AG04450 (cell line): Measurements from ENCODE around the gene TMBIM6. TPM values are rescaled to one million over a fixed set of nuclear protein-coding genes. Genes with fewer than 3 reads are reported as not detected.

Experiments
- CTCF ChIA-PET: fragments of 300-600, 350-600 bp; formaldehyde crosslinking; extraction: SDS; loops from one replicate; lab custom pipeline; 2022; ENCODE audit warnings: antibody characterized with exemption, inconsistent platforms; lab: Charles Lee
- POLR2A ChIA-PET: fragments of 350-600 bp; formaldehyde crosslinking; extraction: SDS; loops from one replicate; lab custom pipeline; 2021; ENCODE audit warnings: antibody characterized with exemption, inconsistent platforms; lab: Yijun Ruan, JAX
- DNase-seq: peaks from one replicate; pipeline ENCODE4 v3.0.0-alpha.2; 2011; ENCODE audit warnings: low read depth, low spot score
- H3K27ac ChIP-seq: one replicate; pipeline ENCODE4 v1.5.1; 2012; ENCODE audit warnings: low read depth, low read length, control low read depth
- H3K27me3 ChIP-seq: one replicate; pipeline ENCODE4 v1.6.0; 2012; ENCODE audit warnings: low read length; ENCODE audit not compliant: control insufficient read depth, insufficient read depth
- H3K4me3 ChIP-seq: 2 replicates; pipeline ENCODE4 v1.5.1; 2011; ENCODE audit warnings: mild to moderate bottlenecking, low read depth, low read length, control low read depth
- H3K9me3 ChIP-seq: 2 replicates; pipeline ENCODE4 v1.5.1; 2012; ENCODE audit warnings: low read length; ENCODE audit not compliant: control insufficient read depth, insufficient read depth
- CTCF ChIP-seq: IDR thresholded peaks from 2 replicates; pipeline ENCODE4 v1.5.1; 2011; ENCODE audit warnings: low read depth, low read length, control low read depth, inconsistent platforms
- polyA plus RNA-seq: library from polyadenylated mRNA; depleted of rRNA; stranded (reverse); fragments of >200 nt; gene quantifications from 2 replicates; pipeline ENCODE4 v1.2.3, GENCODE V29; 2011

The TMBIM6 gene
- polyA plus RNA-seq, 1 experiment = 906 TPM

DNA sequence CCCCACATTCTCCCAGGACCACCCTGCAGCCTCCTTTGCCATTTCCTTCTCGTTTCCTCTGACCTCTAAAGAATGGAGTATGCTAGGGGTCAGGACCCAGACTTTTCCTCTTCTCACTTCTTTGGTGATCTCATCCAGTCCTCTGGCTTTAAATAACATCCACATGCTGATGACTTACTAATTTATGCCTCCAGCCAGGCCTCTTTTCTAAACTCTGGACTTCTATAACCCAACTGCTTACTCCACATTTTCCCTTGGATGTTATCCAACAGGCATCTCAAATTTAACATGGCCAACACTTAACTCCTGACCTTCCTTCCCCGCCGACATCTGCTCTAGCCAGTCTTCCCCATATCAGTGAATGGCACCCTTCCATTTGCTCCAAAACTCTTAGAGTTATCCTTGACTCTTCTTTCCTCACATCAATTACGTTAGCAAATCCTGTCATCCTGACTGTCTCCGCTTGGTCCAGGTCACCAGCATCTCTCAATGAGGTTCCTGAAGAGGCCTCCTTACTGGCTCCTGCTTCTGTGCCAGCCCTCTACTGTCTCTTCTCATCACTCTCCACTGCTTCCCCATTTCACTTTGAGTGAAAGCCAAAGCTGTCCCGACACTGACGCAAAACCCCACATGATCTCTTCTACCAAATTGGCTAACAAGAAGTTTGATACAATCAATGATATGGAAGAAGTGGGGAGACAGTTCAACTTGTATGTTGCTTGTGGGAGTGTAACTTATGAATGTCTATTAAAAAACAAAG lies 42.7 kb downstream of the TMBIM6 start:
- TF ChIP-seq CTCF = no peak
- Histone ChIP-seq H3K4me3 (no peak overlapping the region), H3K27ac (peak overlapping the region; percentile 80), H3K9me3 (no peaks in the 10 kb centered on the region), H3K27me3 (peaks cover 3% of the 10 kb centered on the region)
- DNase-seq = peak; percentile 80
- ChIA-PET CTCF (interaction anchor here (2.1 kb wide), 1 partner anchor 48 kb away, joined by 6 read pairs; no protein-coding TSS in a partner anchor), POLR2A (interaction anchor here (0.9 to 1.8 kb wide), 4 partner anchors 43 to 161 kb away, joined by 3 to 5 read pairs (median 4); partner anchors contain the start of genes BCDIN3D, NCKAP5L and TMBIM6)

DNA sequence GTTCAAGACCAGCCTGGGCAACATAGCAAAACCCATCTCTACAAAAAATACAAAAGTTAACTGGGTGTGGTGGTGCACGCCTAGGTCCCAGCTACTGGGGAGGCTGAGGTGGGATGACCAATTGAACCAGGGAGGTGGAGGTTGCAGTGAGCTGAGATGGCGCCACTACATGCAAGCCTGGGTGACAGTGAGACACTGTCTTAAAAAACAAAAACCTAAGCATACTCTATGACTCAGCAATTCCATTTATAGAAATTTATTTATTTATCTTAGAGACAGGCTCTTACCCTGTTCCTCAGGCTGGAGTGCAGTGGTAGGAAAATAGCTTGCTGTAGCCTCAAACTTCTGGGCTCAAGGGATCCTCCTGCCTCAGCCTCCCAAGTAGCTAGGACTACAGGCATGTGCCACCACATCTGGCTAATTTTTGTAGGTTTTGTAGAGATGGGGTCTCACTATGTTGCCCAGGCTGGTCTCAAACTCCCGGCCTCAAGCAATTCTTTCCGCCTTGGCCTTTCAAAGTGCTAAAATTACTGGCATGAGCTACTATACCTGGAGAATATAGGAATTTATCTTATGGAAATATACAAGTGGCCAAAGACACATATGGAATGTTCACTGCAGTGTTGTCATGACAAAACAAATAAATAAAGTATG lies 43.5 kb downstream of the TMBIM6 start:
- POLR2A ChIA-PET = interaction anchor here (1.1 to 1.8 kb wide), 2 partner anchors 43 to 58 kb away, joined by 4 to 5 read pairs; partner anchors contain the start of genes BCDIN3D and NCKAP5L
- Histone ChIP-seq H3K4me3 (no peak overlapping the region), H3K27me3 (peaks cover 1% of the 10 kb centered on the region), H3K9me3 (no peaks in the 10 kb centered on the region), H3K27ac (peak overlapping the region; percentile 80)
- TF ChIP-seq CTCF = no peak
- CTCF ChIA-PET = interaction anchor here (1.0 to 2.1 kb wide), 2 partner anchors 47 to 54 kb away, joined by 3 to 6 read pairs; no protein-coding TSS in a partner anchor
- no peak for DNase-seq

- ChIA-PET CTCF (interaction anchor here (0.7 kb wide), 1 partner anchor 9 kb away, joined by 4 read pairs; no protein-coding TSS in a partner anchor), POLR2A (no interaction called here)
- DNase-seq = no peak
- Histone ChIP-seq H3K4me3 (no peak overlapping the region), H3K9me3 (no peaks in the 10 kb centered on the region), H3K27me3 (no peaks in the 10 kb centered on the region), H3K27ac (no peak overlapping the region)
- no peak for TF ChIP-seq CTCF
These were observed 46.3 kb downstream of the TMBIM6 start for GRCh38 chr12:49787672-49788071.

- CTCF ChIA-PET = no interaction called here
- POLR2A ChIA-PET = interaction anchor here (0.6 kb wide), 1 partner anchor 16 kb away, joined by 3 read pairs; no protein-coding TSS in a partner anchor
- Histone ChIP-seq H3K9me3 (no peaks in the 10 kb centered on the region; the same call in 1 of the 2 replicates), H3K4me3 (no peak overlapping the region), H3K27me3 (no peaks in the 10 kb centered on the region), H3K27ac (no peak overlapping the region)
- DNase-seq = no peak
- TF ChIP-seq CTCF = no peak
These were observed 48.6 kb downstream of the TMBIM6 start for GRCh38 chr12:49789992-49790391.
